HFFc6 (cell line): Measurements from ENCODE around the gene SKIDA1. TPM values are rescaled to one million over a fixed set of nuclear protein-coding genes. Genes with fewer than 3 reads are reported as not detected.

Experiments
- DNase-seq: peaks from one replicate; pipeline ENCODE4 v3.0.0-alpha.2; 2018
- H3K27ac Mint-ChIP-seq: 2 replicates; pipeline ENCODE4 v1.8.0; 2020; ENCODE audit warnings: mild to moderate bottlenecking, mixed read lengths
- H3K27me3 Mint-ChIP-seq: 2 replicates; pipeline ENCODE4 v1.8.0; 2021; ENCODE audit warnings: mild to moderate bottlenecking, moderate library complexity, mixed read lengths; ENCODE audit not compliant: insufficient read depth
- H3K36me3 Mint-ChIP-seq: 2 replicates; pipeline ENCODE4 v1.8.0; 2021; ENCODE audit warnings: low read depth, mixed read lengths
- H3K4me1 Mint-ChIP-seq: 2 replicates; pipeline ENCODE4 v1.8.0; 2020; ENCODE audit warnings: low read depth, mixed read lengths
- H3K4me3 Mint-ChIP-seq: 2 replicates; pipeline ENCODE4 v1.8.0; 2020; ENCODE audit warnings: mild to moderate bottlenecking, moderate library complexity, mixed read lengths
- H3K9me3 Mint-ChIP-seq: 2 replicates; pipeline ENCODE4 v1.8.0; 2020; ENCODE audit warnings: mild to moderate bottlenecking, mixed read lengths
- microRNA-seq: library from miRNA; unstranded; fragments of <30 nt; microRNA quantifications from one replicate; pipeline ENCODE4, GENCODE V29; 2019
- total RNA-seq, 6 experiments: library from RNA; stranded (reverse); fragmentation: NEBNext Ultra II Directional; extraction: Animal tissue kit (Norgen Biotek cat#: 25700); gene quantifications; 2 replicates in 1 of 6; 3 replicates in 5 of 6; pipeline ENCODE4 v1.2.3, GENCODE V29; 2021
- TF ChIP-seq, protein P1 (sequence below): fragments of 200-600 bp; sonication (generic); IDR thresholded peaks from 2 replicates; pipeline ENCODE4 v1.5.0; 2021; ENCODE audit warnings: antibody characterized with exemption, mild to moderate bottlenecking

The SKIDA1 gene
- total RNA-seq, 6 experiments from 2014 or later: 0.35 to 0.71 (median 0.46) TPM

DNA sequence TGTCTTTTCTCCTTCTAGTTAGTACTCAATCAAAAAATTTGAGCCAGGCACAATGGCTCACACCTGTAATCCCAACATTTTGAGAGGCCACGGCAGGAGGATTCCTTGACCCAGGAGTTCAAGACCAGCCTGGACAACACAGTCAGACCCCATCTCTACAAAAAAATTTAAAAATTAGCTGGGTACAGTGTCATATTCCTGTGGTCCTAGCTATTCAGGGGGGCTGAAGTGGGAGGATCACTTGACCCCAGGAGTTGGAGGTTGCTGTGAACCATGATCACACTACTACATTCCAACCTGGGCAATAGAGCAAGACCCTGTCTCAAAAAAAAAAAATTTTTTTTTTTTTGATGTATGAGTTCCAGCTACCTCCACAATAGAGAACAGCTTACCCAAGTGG lies 57.8 kb downstream of the SKIDA1 start:
- Mint-ChIP-seq H3K36me3 (no peaks in the 10 kb centered on the region), H3K4me1 (peaks cover 7% of the 10 kb centered on the region), H3K27me3 (peaks cover 7% of the 10 kb centered on the region), H3K9me3 (no peaks in the 10 kb centered on the region), H3K27ac (no peak overlapping the region), H3K4me3 (no peak overlapping the region)
- TF ChIP-seq, protein P1, sequence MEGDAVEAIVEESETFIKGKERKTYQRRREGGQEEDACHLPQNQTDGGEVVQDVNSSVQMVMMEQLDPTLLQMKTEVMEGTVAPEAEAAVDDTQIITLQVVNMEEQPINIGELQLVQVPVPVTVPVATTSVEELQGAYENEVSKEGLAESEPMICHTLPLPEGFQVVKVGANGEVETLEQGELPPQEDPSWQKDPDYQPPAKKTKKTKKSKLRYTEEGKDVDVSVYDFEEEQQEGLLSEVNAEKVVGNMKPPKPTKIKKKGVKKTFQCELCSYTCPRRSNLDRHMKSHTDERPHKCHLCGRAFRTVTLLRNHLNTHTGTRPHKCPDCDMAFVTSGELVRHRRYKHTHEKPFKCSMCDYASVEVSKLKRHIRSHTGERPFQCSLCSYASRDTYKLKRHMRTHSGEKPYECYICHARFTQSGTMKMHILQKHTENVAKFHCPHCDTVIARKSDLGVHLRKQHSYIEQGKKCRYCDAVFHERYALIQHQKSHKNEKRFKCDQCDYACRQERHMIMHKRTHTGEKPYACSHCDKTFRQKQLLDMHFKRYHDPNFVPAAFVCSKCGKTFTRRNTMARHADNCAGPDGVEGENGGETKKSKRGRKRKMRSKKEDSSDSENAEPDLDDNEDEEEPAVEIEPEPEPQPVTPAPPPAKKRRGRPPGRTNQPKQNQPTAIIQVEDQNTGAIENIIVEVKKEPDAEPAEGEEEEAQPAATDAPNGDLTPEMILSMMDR: no peak
- DNase-seq: no peak

DNA sequence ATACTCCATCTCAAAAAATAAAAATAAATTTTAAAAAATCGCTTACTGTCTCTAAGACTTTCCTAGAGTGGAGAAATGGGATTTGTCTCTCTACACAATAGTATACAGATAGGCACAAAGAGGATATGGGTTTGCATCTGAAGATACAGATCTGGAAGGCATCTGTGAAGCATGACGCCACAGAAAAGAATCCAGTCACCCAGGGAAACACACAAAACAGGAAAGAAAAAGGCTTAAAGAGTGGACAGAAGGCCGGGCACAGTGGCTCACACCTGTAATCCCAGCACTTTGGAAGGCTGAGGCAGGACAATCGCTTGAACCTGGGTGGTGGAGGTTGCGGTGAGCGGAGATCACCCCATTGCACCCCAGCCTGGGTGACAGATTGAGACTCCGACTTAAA lies 61.3 kb downstream of the SKIDA1 start:
- TF ChIP-seq, protein P1: no peak
- Mint-ChIP-seq H3K4me3 (no peak overlapping the region), H3K36me3 (no peaks in the 10 kb centered on the region), H3K4me1 (peaks cover 7% of the 10 kb centered on the region), H3K27me3 (peaks cover 5% of the 10 kb centered on the region), H3K27ac (peak overlapping the region; percentile 56; the same call in 1 of the 2 replicates), H3K9me3 (no peaks in the 10 kb centered on the region; the same call in 1 of the 2 replicates)
- peak; percentile 71 for DNase-seq

Small RNA genes lying within 50 kb of the gene (microRNA-seq; reads per million reads assigned to microRNA genes)
- 10.8 reads per million, percentile 12 among the genes with 10 or more reads in this experiment for gene MIR1915

Other genes starting within 250 kb of the SKIDA1 start
- gene MLLT10, start 8.6 kb upstream of the SKIDA1 start, total RNA-seq: 10 to 100 TPM; 21.8 to 25.2 (median 22.9) TPM